Measurements from ENCODE around the gene MYO1H.

The MYO1H gene

DNA sequence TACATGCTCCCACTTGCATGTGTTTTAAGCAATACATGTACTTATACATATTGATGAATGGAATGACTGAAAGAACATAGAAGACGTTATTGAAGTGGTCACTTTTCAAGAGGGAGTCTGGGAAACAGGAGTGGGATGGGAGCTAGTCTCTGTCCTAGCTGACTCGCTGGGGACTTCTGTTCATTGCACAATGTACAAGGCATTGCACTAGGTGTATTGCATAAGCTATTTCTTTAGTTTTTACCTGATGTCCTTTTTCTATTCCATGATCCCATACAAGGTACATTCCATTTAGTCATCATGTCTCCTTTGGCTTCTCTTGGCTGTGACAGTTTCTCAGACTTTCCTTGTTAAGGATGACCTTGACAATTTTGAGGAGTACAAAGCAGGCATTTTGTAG is 4.0 kb upstream of the MYO1H start:
- no peaks in the 10 kb centered on the region for H3K36me3 ChIP-seq (ENCODE audit: control insufficient read depth in 5 of 5, insufficient read depth in 5 of 5, low read length in 5 of 5)
- no peak overlapping the region for H3K9ac ChIP-seq (ENCODE audit: low read length in 5 of 5)
- peaks cover 0 to 3% (median 0%) of the 10 kb centered on the region in 5 donors for H3K9me3 ChIP-seq (ENCODE audit: control insufficient read depth in 5 of 5, low read length in 5 of 5)
- H3K4me3 ChIP-seq (ENCODE audit: low read depth in 1 of 5, low read length in 5 of 5), result no peak overlapping the region
- no peak overlapping the region for H3K27ac ChIP-seq (ENCODE audit: low read depth, low read length)
- no peaks in the 10 kb centered on the region for H3K4me1 ChIP-seq (ENCODE audit: control insufficient read depth in 5 of 5, insufficient read depth in 5 of 5, low read length in 5 of 5)
- peaks cover 0 to 7% (median 0%) of the 10 kb centered on the region in 5 donors for H3K27me3 ChIP-seq (ENCODE audit: control insufficient read depth in 5 of 5, insufficient read depth in 4 of 5, low read length in 5 of 5)

DNA sequence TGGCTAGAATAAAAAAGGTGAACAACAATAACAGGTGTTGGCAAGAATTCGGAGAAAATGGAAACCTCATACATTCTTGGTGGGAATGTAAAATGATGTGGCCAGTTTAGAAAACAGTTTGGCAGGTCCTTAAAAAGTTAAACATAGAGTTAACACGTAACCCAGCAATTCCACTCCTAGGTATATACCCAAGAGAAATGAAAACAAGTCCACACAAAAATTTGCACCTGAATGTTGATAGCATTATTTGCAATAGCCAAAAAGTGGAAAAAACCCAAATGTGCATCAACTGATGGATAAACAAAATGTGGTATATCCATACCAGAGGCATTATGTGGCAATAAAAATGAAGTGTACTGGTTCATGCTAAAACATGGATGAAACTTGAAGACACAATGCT is 2.3 kb upstream of the MYO1H start:
- Histone ChIP-seq H3K4me3 (ENCODE audit: low read depth in 1 of 5, low read length in 5 of 5) (no peak overlapping the region), H3K9me3 (ENCODE audit: control insufficient read depth in 5 of 5, low read length in 5 of 5) (peaks cover 0 to 3% (median 0%) of the 10 kb centered on the region in 5 donors), H3K9ac (ENCODE audit: low read length in 5 of 5) (no peak overlapping the region), H3K27ac (ENCODE audit: low read depth, low read length) (no peak overlapping the region), H3K4me1 (ENCODE audit: control insufficient read depth in 5 of 5, insufficient read depth in 5 of 5, low read length in 5 of 5) (no peaks in the 10 kb centered on the region), H3K27me3 (ENCODE audit: control insufficient read depth in 5 of 5, insufficient read depth in 4 of 5, low read length in 5 of 5) (peaks cover 0 to 7% (median 0%) of the 10 kb centered on the region in 5 donors), H3K36me3 (ENCODE audit: control insufficient read depth in 5 of 5, insufficient read depth in 5 of 5, low read length in 5 of 5) (no peaks in the 10 kb centered on the region)

DNA sequence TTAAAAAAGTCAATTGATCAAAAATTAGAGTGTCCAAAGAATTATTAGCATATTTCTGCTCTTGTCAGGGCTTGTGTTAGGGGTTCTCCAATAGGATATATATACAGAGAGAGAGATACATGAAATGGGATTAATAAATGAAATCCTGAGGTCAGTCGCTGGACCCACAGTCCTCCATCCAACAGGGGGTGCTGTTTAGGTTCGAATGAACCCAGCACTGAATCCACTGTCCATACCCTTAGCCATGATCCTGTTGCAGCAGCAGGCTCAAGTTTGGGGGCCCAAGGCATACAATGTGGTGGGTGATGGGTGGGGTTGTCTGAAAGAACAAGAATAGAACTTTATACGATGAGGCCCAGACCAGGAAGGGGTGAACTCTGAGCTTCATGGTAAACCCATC is 780 bp upstream of the MYO1H start:
- Histone ChIP-seq H3K27ac (ENCODE audit: low read depth, low read length) (no peak overlapping the region), H3K4me1 (ENCODE audit: control insufficient read depth in 5 of 5, insufficient read depth in 5 of 5, low read length in 5 of 5) (no peaks in the 10 kb centered on the region), H3K27me3 (ENCODE audit: control insufficient read depth in 5 of 5, insufficient read depth in 4 of 5, low read length in 5 of 5) (peaks cover 0 to 7% (median 0%) of the 10 kb centered on the region in 5 donors), H3K9me3 (ENCODE audit: control insufficient read depth in 5 of 5, low read length in 5 of 5) (peaks cover 0 to 3% (median 0%) of the 10 kb centered on the region in 5 donors), H3K4me3 (ENCODE audit: low read depth in 1 of 5, low read length in 5 of 5) (no peak overlapping the region), H3K9ac (ENCODE audit: low read length in 5 of 5) (no peak overlapping the region), H3K36me3 (ENCODE audit: control insufficient read depth in 5 of 5, insufficient read depth in 5 of 5, low read length in 5 of 5) (no peaks in the 10 kb centered on the region)

DNA sequence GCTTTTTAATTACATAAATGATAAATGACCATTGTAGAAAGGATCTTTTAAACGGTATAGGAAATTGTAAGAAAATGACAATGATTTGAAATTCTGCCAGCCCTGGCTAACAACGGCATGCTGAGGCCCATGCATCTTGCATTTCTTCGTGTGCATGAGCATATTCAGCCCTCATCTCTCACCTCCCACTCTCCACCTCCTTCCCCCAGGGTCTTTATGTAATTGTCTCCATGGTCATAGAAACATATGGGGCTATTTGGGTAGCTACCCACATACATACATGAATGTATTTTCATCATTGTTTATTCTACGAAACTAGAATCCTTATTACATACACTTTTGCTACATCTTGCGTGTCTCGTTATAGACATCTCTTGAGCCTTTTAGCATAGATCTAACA is 4.5 kb downstream of the MYO1H start:
- Histone ChIP-seq H3K36me3 (ENCODE audit: control insufficient read depth in 5 of 5, insufficient read depth in 5 of 5, low read length in 5 of 5) (no peaks in the 10 kb centered on the region), H3K27ac (ENCODE audit: low read depth, low read length) (no peak overlapping the region), H3K4me1 (ENCODE audit: control insufficient read depth in 5 of 5, insufficient read depth in 5 of 5, low read length in 5 of 5) (peaks cover 0 to 5% (median 0%) of the 10 kb centered on the region in 5 donors), H3K9me3 (ENCODE audit: control insufficient read depth in 5 of 5, low read length in 5 of 5) (no peaks in the 10 kb centered on the region), H3K9ac (ENCODE audit: low read length in 5 of 5) (no peak overlapping the region), H3K27me3 (ENCODE audit: control insufficient read depth in 5 of 5, insufficient read depth in 4 of 5, low read length in 5 of 5) (peaks cover 0 to 5% (median 0%) of the 10 kb centered on the region in 5 donors), H3K4me3 (ENCODE audit: low read depth in 1 of 5, low read length in 5 of 5) (no peak overlapping the region)

DNA sequence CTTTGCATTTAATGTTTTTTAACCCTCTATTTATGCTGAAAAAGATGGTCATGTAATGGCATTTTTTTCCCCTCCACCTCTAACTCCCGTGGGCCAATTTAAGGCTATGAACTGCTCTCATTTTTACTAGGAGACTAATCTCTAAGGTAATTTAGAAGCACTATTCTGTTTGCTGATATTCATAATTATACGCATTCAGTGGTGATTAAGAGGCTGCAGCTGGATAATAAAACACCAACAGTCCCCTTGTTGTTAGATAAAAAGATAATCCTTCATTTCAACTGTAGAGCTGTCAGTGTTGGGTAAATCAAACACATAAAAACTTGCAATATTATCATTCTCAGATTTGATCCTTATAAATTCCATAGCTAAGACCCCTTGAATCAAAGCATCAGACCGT is 8.9 kb downstream of the MYO1H start:
- Histone ChIP-seq H3K4me3 (ENCODE audit: low read depth in 1 of 5, low read length in 5 of 5) (no peak overlapping the region), H3K27me3 (ENCODE audit: control insufficient read depth in 5 of 5, insufficient read depth in 4 of 5, low read length in 5 of 5) (peaks cover 0 to 3% (median 0%) of the 10 kb centered on the region in 5 donors), H3K9me3 (ENCODE audit: control insufficient read depth in 5 of 5, low read length in 5 of 5) (no peaks in the 10 kb centered on the region)

DNA sequence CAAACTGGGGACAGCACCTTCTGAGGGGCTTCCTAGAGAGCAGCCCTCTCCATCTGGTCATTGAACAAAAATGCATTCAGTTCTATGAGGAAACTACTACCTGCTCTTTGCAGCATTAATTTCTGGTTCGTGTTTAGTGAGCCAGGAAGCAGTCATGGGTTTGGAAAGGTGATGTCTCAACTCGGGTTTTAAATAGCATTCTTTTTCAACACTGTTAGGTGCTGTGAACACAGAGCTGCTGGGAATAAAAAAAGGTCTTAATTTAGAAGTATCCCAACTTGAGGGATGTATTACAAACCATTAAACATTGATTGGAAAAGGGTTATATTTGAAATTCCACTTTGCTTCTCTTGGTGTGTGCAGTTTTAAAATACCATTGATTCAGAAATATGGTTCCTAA is 9.3 kb downstream of the MYO1H start:
- Histone ChIP-seq H3K4me3 (ENCODE audit: low read depth in 1 of 5, low read length in 5 of 5) (no peak overlapping the region), H3K27me3 (ENCODE audit: control insufficient read depth in 5 of 5, insufficient read depth in 4 of 5, low read length in 5 of 5) (peaks cover 0 to 3% (median 0%) of the 10 kb centered on the region in 5 donors), H3K9ac (ENCODE audit: low read length in 5 of 5) (no peak overlapping the region), H3K4me1 (ENCODE audit: control insufficient read depth in 5 of 5, insufficient read depth in 5 of 5, low read length in 5 of 5) (peaks cover 0 to 5% (median 0%) of the 10 kb centered on the region in 5 donors), H3K9me3 (ENCODE audit: control insufficient read depth in 5 of 5, low read length in 5 of 5) (no peaks in the 10 kb centered on the region), H3K36me3 (ENCODE audit: control insufficient read depth in 5 of 5, insufficient read depth in 5 of 5, low read length in 5 of 5) (no peaks in the 10 kb centered on the region), H3K27ac (ENCODE audit: low read depth, low read length) (no peak overlapping the region)

More for the DNA sequence above, 8.9 kb downstream of the MYO1H start:
- H3K36me3 ChIP-seq (ENCODE audit: control insufficient read depth in 5 of 5, insufficient read depth in 5 of 5, low read length in 5 of 5), result no peaks in the 10 kb centered on the region
- H3K27ac ChIP-seq (ENCODE audit: low read depth, low read length), result no peak overlapping the region
- H3K4me1 ChIP-seq (ENCODE audit: control insufficient read depth in 5 of 5, insufficient read depth in 5 of 5, low read length in 5 of 5), result peaks cover 0 to 5% (median 0%) of the 10 kb centered on the region in 5 donors
- H3K9ac ChIP-seq (ENCODE audit: low read length in 5 of 5), result no peak overlapping the region

DNA sequence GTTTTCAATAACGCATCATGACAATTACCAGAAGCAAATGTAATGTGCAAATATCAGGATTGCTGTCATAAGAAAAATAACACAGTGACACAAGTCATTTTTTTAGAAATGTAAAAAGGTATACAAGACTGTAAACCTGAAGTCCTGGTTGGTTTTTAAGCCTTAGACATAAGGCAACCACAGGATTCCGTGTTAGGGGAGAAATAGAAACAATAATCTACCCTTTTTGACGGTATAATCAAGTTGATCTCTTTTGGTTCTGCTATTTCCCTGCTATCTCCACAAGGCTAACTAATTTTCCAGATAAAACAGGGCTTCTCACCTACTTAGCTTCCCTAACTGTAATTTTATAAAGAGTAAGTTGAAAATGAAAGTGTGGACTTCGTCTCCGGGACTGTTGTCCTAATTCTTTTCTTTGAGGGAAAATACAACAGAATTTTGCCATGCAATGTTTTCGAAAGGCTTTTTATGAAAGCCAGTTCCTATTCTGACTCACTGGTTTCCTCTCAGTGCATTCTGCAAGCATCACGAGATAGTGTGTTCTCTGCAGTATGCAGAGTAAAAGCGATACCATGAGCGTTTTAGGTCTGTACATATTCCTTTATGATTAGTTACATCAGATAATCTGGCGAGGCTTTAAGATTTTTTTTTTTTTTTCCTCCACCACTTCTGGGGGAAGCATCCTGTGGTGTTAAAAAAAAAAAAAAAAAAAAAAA is 10.6 kb downstream of the MYO1H start:
- Histone ChIP-seq H3K9me3 (ENCODE audit: control insufficient read depth in 5 of 5, low read length in 5 of 5) (no peaks in the 10 kb centered on the region), H3K36me3 (ENCODE audit: control insufficient read depth in 5 of 5, insufficient read depth in 5 of 5, low read length in 5 of 5) (no peaks in the 10 kb centered on the region), H3K4me1 (ENCODE audit: control insufficient read depth in 5 of 5, insufficient read depth in 5 of 5, low read length in 5 of 5) (peaks cover 0 to 5% (median 0%) of the 10 kb centered on the region in 5 donors), H3K4me3 (ENCODE audit: low read depth in 1 of 5, low read length in 5 of 5) (peak overlapping the region in 1 of 5 donors; percentile 40), H3K9ac (ENCODE audit: low read length in 5 of 5) (no peak overlapping the region), H3K27me3 (ENCODE audit: control insufficient read depth in 5 of 5, insufficient read depth in 4 of 5, low read length in 5 of 5) (no peaks in the 10 kb centered on the region), H3K27ac (ENCODE audit: low read depth, low read length) (no peak overlapping the region)

DNA sequence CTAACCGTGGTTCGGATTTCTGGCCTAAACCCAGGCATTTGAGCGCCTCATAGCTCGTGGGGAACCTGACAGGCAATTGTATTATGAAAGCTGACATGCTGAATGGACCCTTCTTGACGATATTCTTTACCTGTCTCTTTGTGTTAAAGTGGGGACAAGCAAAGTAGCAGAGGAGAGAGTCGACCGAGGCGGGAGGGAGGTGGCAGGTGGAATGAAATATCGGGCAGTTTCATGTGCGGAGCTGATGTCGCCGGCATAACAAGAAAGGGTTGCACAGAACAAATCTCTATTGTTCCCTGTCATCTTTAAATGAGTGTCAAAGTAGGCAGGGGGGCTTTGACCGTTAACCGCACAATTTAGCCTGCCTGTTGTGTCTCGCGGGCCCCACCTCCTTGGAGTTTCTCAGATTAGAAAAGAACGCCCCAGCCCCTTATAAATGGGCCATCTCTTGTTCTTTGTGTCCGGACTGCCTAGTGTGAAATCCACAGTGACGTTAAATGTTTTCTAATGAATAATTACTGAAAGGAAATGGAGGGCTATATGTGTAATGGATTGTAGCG is 11.5 kb downstream of the MYO1H start:
- no peak overlapping the region for H3K9ac ChIP-seq (ENCODE audit: low read length in 5 of 5)
- no peaks in the 10 kb centered on the region for H3K27me3 ChIP-seq (ENCODE audit: control insufficient read depth in 5 of 5, insufficient read depth in 4 of 5, low read length in 5 of 5)
- peaks cover 0 to 5% (median 0%) of the 10 kb centered on the region in 5 donors for H3K4me1 ChIP-seq (ENCODE audit: control insufficient read depth in 5 of 5, insufficient read depth in 5 of 5, low read length in 5 of 5)
- no peak overlapping the region for H3K4me3 ChIP-seq (ENCODE audit: low read depth in 1 of 5, low read length in 5 of 5)
- no peaks in the 10 kb centered on the region for H3K36me3 ChIP-seq (ENCODE audit: control insufficient read depth in 5 of 5, insufficient read depth in 5 of 5, low read length in 5 of 5)
- no peak overlapping the region for H3K27ac ChIP-seq (ENCODE audit: low read depth, low read length)
- no peaks in the 10 kb centered on the region for H3K9me3 ChIP-seq (ENCODE audit: control insufficient read depth in 5 of 5, low read length in 5 of 5)

DNA sequence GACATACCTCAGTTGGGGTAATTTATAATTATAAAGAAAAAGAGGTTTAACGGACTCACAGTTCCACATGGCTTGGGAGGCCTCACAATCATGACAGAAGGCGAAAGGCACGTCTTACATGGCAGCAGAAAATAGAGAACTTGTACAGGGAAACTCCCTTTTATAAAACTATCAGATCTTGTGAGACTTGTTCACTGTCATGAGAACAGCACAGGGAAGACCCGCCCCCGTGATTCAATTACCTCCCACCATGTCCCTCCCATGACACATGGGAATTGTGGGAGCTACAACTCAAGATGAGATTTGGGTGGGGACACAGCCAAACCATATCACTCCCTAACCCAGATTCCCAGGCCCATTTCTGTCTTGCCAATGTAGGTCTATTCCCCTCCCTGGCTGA is 22.1 kb downstream of the MYO1H start:
- no peak overlapping the region for H3K4me3 ChIP-seq (ENCODE audit: low read depth in 1 of 5, low read length in 5 of 5)
- no peaks in the 10 kb centered on the region for H3K9me3 ChIP-seq (ENCODE audit: control insufficient read depth in 5 of 5, low read length in 5 of 5)
- H3K36me3 ChIP-seq (ENCODE audit: control insufficient read depth in 5 of 5, insufficient read depth in 5 of 5, low read length in 5 of 5), result no peaks in the 10 kb centered on the region
- H3K27ac ChIP-seq (ENCODE audit: low read depth, low read length), result no peak overlapping the region
- H3K27me3 ChIP-seq (ENCODE audit: control insufficient read depth in 5 of 5, insufficient read depth in 4 of 5, low read length in 5 of 5), result peaks cover 0 to 4% (median 3%) of the 10 kb centered on the region in 5 donors
- H3K9ac ChIP-seq (ENCODE audit: low read length in 5 of 5), result no peak overlapping the region
- no peaks in the 10 kb centered on the region for H3K4me1 ChIP-seq (ENCODE audit: control insufficient read depth in 5 of 5, insufficient read depth in 5 of 5, low read length in 5 of 5)

DNA sequence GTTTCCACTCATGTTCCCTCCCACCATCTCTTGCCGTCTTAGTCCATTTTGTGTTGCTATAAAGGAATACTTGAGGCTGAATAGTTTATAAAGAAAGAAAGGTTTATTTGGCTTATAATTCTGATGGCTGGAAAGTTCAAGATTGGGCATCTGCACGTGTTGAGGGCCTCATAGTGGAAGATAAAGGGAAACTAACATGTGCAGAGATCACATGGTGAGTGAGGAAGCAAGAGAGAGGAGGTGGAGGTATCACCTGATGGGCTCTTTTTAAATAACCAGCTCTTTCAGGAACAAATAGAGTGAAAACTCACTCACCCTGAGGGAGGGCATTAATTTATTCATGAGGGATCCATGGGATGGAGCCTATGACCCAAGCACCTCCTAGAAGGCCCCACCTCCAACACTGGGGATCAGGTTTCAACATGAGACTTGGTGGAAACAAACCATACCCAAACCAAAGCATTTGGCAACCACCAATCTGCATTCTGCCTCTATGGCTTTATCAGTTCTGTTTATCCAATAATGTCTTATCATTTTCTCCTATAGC is 29.5 kb downstream of the MYO1H start:
- no peaks in the 10 kb centered on the region for H3K9me3 ChIP-seq (ENCODE audit: control insufficient read depth in 5 of 5, low read length in 5 of 5)
- H3K27ac ChIP-seq (ENCODE audit: low read depth, low read length), result no peak overlapping the region
- H3K4me3 ChIP-seq (ENCODE audit: low read depth in 1 of 5, low read length in 5 of 5), result no peak overlapping the region
- H3K27me3 ChIP-seq (ENCODE audit: control insufficient read depth in 5 of 5, insufficient read depth in 4 of 5, low read length in 5 of 5), result no peaks in the 10 kb centered on the region
- H3K4me1 ChIP-seq (ENCODE audit: control insufficient read depth in 5 of 5, insufficient read depth in 5 of 5, low read length in 5 of 5), result no peaks in the 10 kb centered on the region
- no peaks in the 10 kb centered on the region for H3K36me3 ChIP-seq (ENCODE audit: control insufficient read depth in 5 of 5, insufficient read depth in 5 of 5, low read length in 5 of 5)
- H3K9ac ChIP-seq (ENCODE audit: low read length in 5 of 5), result no peak overlapping the region
